Mesothelial cell of epicardium (in vitro differentiated cells): ENCODE data around the gene GDPD5. TPM values are rescaled to one million over a fixed set of nuclear protein-coding genes. Genes with fewer than 3 reads are reported as not detected.
"Not testable (repeated sequence)": the region's sequence is repeated elsewhere in the genome, so short reads cannot be mapped to it uniquely, and the experiment has no call there.

ENCODE experiments used
- DNase-seq, 2 experiments: peaks; one replicate each; pipeline ENCODE4 v3.0.0; 2021; ENCODE audit warnings: low spot score in 2 of 2; ENCODE audit not compliant: unreplicated experiment in 2 of 2
- H3K27ac Mint-ChIP-seq: 2 replicates; pipeline ENCODE4 v1.8.0; 2021; ENCODE audit warnings: mixed read lengths
- H3K27me3 Mint-ChIP-seq: 2 replicates; pipeline ENCODE4 v1.8.0; 2021; ENCODE audit warnings: low read depth, mixed read lengths
- H3K36me3 Mint-ChIP-seq: 2 replicates; pipeline ENCODE4 v1.8.0; 2021; ENCODE audit warnings: mixed read lengths
- H3K4me1 Mint-ChIP-seq: 2 replicates; pipeline ENCODE4 v1.8.0; 2021; ENCODE audit warnings: mixed read lengths
- H3K4me3 Mint-ChIP-seq: 2 replicates; pipeline ENCODE4 v1.8.0; 2021; ENCODE audit warnings: mild to moderate bottlenecking, moderate library complexity, mixed read lengths
- H3K9me3 Mint-ChIP-seq: 2 replicates; pipeline ENCODE4 v1.8.0; 2021; ENCODE audit warnings: mixed read lengths
- total RNA-seq: library from RNA; stranded (reverse); gene quantifications from 3 replicates; pipeline ENCODE4 v1.2.1, GENCODE V29; 2021
- TF ChIP-seq, protein P1 (sequence below): fragments of 200-600 bp; sonication (generic); IDR thresholded peaks from one replicate; pipeline ENCODE4 v1.5.0; 2021; ENCODE audit warnings: antibody characterized with exemption; ENCODE audit not compliant: unreplicated experiment

Gene GDPD5
- total RNA-seq, 1 donor from 2014 or later, result 8.1 TPM

DNA sequence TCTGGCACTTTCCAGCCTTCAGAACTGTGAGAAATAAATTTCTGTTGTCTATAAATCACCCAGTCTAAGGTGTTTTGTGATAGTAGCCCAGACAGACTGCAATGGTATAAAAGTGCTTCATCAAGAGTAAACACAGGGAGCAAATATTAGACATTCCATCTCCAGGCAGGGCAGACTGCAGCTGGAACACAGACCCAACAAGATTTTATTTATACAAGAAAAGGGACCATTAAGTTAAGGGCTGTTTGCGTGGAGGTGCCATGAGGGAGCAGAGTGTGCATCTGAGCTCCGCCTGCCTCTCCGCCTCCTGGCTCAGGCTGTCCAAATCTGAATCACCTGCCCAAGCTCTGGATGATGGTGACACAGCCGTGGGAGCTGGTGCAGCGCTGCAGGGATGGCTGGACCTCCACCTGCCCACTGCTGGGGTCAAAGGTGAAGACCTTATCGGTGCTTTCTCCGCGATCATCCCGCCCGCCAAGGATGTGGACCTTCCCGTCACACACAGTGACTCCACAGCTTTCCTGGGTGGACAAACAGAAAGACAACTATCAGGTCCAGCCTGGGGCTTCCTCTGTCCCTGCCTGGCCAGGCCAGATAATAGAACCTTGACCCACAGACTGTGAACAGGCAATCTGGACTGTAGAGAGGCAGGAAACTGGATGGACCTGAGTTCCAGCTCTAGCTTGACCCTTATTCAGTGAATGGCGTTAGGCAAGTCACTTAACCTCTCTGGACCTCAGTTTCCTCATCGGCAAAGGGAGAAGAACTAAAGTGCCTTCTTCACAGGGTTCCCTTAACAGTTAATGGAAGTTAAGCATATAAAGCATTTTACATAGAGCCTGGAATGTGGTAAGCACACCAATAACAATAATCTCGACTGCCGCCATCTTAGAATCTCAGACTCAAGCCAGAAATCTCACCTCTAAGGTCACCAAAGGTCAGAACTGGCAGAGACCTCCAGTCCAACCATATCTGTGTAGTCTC is 103.2 kb downstream of the GDPD5 start:
- Mint-ChIP-seq H3K27me3 (peaks cover 10% of the 10 kb centered on the region), H3K27ac (peak overlapping the region; percentile 2), H3K36me3 (peaks cover 17% of the 10 kb centered on the region), H3K4me3 (no peak overlapping the region), H3K9me3 (no peaks in the 10 kb centered on the region), H3K4me1 (peaks cover 6% of the 10 kb centered on the region)
- no peak for DNase-seq
- TF ChIP-seq, protein P1, sequence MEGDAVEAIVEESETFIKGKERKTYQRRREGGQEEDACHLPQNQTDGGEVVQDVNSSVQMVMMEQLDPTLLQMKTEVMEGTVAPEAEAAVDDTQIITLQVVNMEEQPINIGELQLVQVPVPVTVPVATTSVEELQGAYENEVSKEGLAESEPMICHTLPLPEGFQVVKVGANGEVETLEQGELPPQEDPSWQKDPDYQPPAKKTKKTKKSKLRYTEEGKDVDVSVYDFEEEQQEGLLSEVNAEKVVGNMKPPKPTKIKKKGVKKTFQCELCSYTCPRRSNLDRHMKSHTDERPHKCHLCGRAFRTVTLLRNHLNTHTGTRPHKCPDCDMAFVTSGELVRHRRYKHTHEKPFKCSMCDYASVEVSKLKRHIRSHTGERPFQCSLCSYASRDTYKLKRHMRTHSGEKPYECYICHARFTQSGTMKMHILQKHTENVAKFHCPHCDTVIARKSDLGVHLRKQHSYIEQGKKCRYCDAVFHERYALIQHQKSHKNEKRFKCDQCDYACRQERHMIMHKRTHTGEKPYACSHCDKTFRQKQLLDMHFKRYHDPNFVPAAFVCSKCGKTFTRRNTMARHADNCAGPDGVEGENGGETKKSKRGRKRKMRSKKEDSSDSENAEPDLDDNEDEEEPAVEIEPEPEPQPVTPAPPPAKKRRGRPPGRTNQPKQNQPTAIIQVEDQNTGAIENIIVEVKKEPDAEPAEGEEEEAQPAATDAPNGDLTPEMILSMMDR, result no peak

DNA sequence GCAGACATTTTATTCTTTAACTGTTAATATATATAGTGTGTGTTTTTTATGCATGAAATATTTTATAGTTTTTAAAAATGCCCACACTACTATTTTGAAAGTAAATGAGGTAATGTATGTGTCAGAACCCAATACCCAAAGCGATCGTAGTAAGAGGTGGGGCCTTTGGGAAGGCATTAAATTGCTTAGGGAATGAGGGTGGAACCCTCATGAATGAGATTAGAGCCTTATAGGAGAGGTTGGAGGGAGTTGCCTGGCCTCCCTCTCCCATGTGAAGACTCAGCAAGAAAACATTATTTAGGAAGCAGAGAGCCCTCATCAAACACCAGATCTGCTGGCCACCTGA is 103.9 kb downstream of the GDPD5 start:
- Mint-ChIP-seq H3K4me1 (peaks cover 6% of the 10 kb centered on the region), H3K36me3 (peaks cover 20% of the 10 kb centered on the region), H3K27me3 (peaks cover 7% of the 10 kb centered on the region), H3K9me3 (no peaks in the 10 kb centered on the region), H3K27ac (peak overlapping the region; percentile 2), H3K4me3 (no peak overlapping the region)
- no peak for DNase-seq
- TF ChIP-seq, protein P1, result no peak

DNA sequence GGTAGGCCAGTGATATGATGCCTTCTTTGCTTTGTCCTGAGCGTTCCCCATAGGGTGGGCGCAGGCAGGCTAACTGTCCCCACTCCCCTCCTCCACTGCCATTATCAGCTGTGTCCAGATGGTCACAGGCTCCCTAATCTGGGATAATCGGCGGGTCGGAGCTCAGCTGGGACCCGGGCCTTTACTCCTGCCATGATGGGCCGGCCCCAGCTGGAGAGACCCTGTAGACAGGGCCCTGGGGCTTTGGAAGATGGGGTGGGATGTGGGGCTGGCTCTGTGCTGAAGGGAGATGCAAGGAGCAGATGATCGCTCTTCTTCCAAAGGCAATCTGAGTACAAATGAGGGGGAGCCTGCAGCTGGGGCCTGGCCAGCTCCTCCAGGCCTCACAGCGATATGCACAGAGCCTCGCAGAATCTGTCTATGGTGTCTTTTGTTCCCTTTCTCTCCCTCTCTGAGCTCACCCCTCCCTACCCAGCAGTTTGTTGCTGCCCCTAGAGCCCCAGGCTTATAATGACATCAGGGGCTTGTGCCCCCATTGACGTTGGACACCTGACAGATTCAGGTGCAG is 104.6 kb downstream of the GDPD5 start:
- Mint-ChIP-seq H3K9me3 (no peaks in the 10 kb centered on the region), H3K4me1 (peaks cover 6% of the 10 kb centered on the region), H3K27ac (no peak overlapping the region), H3K36me3 (peaks cover 23% of the 10 kb centered on the region), H3K4me3 (no peak overlapping the region), H3K27me3 (peaks cover 2% of the 10 kb centered on the region)
- TF ChIP-seq, protein P1, result no peak
- no peak for DNase-seq

DNA sequence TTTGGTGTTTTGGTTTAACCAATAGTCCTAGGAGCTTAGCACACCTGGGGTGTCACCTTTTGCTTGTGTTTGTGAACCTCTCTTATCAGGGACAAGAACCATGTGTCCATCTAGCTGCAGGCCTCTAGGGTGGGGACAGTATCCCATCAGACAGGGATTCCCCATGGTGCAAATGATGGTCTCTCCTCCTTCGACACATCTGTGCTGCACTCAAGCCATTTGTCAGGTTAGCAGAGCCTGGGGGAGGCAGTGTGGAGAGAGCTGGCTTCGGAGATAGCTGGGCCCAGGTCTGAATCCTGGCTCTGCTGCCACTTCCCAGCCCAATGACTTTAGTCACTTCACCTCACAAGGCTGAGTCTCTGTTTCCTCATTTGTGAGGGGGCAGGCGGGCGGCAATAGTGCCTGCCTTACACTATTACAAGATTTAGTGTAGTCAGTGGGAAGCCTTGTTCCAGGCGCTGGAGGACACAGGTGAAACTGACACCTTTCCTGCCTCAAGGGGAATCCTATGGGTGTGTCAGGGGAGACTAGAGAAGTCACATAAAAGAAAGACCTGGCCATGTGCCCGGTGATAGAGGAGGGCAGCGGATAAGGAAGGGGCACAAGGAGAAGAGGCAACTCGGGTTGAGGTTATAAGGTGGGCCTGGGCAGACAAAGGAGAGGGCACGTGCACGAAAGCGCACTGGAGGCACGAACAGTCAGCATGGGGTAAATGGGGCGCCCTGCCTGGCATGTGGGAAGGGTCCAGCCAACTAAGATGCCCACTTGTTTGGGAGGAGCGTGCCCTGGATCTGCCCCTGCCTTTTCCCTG is 105.3 kb downstream of the GDPD5 start:
- Mint-ChIP-seq H3K27ac (peak overlapping the region; percentile 14), H3K36me3 (peaks cover 26% of the 10 kb centered on the region), H3K4me1 (peaks cover 6% of the 10 kb centered on the region), H3K9me3 (no peaks in the 10 kb centered on the region), H3K27me3 (peaks cover 2% of the 10 kb centered on the region), H3K4me3 (no peak overlapping the region)
- DNase-seq, result no peak
- TF ChIP-seq, protein P1, result no peak

DNA sequence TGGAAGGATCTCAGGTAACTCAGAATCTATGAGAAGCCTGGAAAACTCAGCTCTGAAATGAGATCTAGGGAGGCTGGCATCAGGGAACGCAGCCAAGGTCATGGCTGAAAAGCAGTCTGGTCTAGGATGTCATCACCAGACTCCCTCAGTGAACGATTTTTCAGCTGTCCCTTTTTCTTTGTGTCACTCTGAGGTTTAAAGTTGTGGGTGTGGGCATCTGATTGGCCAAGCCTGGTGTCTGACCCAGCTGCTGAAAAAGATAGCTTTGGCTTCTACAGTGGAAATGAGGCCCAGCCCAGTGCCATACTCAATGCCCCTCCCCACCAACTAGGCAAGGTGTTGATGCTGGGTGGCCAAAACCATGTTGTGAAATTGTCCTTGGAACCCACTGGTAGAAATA is 111.9 kb downstream of the GDPD5 start:
- Mint-ChIP-seq H3K4me3 (no peak overlapping the region), H3K27me3 (no peaks in the 10 kb centered on the region), H3K9me3 (no peaks in the 10 kb centered on the region), H3K36me3 (peaks cover 16% of the 10 kb centered on the region), H3K4me1 (no peaks in the 10 kb centered on the region), H3K27ac (no peak overlapping the region)
- DNase-seq, result no peak
- TF ChIP-seq, protein P1, result no peak

DNA sequence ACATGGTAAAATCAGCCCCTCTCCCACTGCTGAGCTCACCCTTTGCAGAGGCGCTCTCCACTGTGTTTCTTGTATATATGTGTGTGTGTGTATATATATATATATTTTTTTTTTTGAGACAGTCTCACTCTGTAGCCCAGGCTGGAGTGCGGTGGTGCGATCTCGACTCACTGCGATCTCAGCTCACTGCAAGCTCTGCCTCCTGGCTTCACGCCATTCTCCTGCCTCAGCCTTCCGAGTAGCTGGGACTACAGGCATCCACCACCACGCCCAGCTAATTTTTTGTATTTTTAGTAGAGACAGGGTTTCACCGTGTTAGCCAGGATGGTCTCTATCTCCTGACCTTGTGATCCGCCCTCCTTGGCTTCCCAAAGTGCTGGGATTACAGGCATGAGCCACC is 112.6 kb downstream of the GDPD5 start:
- H3K4me3 Mint-ChIP-seq, DNase-seq, H3K4me1 Mint-ChIP-seq, H3K9me3 Mint-ChIP-seq, H3K27me3 Mint-ChIP-seq, H3K27ac Mint-ChIP-seq: not testable (repeated sequence)
- peaks cover 19% of the 10 kb centered on the region for H3K36me3 Mint-ChIP-seq

DNA sequence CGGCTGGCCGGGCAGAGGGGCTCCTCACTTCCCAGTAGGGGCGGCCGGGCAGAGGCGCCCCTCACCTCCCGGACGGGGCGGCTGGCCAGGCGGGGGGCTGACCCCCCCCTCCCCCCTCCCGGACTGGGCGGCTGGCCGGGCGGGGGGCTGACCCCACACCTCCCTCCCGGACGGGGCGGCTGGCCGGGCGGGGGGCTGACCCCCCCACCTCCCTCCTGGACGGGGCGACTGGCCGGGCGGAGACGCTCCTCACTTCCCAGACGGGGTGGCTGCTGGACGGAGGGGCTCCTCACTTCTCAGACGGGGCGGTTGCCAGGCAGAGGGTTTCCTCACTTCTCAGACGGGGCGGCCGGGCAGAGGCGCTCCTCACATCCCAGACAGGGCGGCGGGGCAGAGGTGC is 115.8 kb downstream of the GDPD5 start:
- not testable (repeated sequence) for H3K27ac Mint-ChIP-seq, H3K4me3 Mint-ChIP-seq, H3K4me1 Mint-ChIP-seq, H3K27me3 Mint-ChIP-seq, H3K9me3 Mint-ChIP-seq, DNase-seq
- peaks cover 26% of the 10 kb centered on the region for H3K36me3 Mint-ChIP-seq
